Measurements from ENCODE around the gene PSMD11.

- no peak for TF ChIP-seq EZH2 (IDR thresholded peaks at IDR 0.05; ENCODE audit: insufficient read depth, poor library complexity, severe bottlenecking)
- no peak for TF ChIP-seq EZH2phosphoT487 (IDR thresholded peaks at IDR 0.05; ENCODE audit: insufficient read depth, low read depth)
These were observed 30.9 kb downstream of the PSMD11 start for GRCh38 chr17:32475258-32475657.

All from GM23248 (cell line).